Mesendoderm (in vitro differentiated cells): ENCODE data around the gene VTI1A.
A peak's percentile ranks its signal among the peaks of the same experiment; 100 is the strongest.
"Not testable (repeated sequence)": the region's sequence is repeated elsewhere in the genome, so short reads cannot be mapped to it uniquely, and the experiment has no call there.

Experiments used
- DNase-seq: peaks from one replicate; pipeline ENCODE4 v3.0.0; 2013
- H2AK5ac ChIP-seq: 2 replicates; pipeline ENCODE4 v1.6.1; 2013; ENCODE audit warnings: low read length, inconsistent platforms
- H2BK120ac ChIP-seq: 2 replicates; pipeline ENCODE4 v1.6.1; 2013; ENCODE audit warnings: low read depth, mild to moderate bottlenecking, low read length, moderate library complexity, mixed read lengths
- H2BK15ac ChIP-seq: replicated peaks from 2 replicates; pipeline ENCODE4 v1.6.1; 2013; ENCODE audit warnings: low read depth, mild to moderate bottlenecking, moderate library complexity
- H2BK5ac ChIP-seq: 2 replicates; pipeline ENCODE4 v1.6.1; 2013; ENCODE audit warnings: low read length, inconsistent platforms
- H3K18ac ChIP-seq: 2 replicates; pipeline ENCODE4 v1.6.1; 2013; ENCODE audit warnings: mild to moderate bottlenecking, low read length, mixed read lengths
- H3K23ac ChIP-seq: one replicate; pipeline ENCODE4 v1.6.1; 2013; ENCODE audit warnings: low read length
- H3K27ac ChIP-seq: 2 replicates; pipeline ENCODE4 v1.5.1; 2013; ENCODE audit warnings: low read depth, mild to moderate bottlenecking, inconsistent platforms, low read length, moderate library complexity
- H3K27me3 ChIP-seq: 2 replicates; pipeline ENCODE4 v1.6.1; 2013; ENCODE audit warnings: low read length, control low read depth, mild to moderate bottlenecking, inconsistent platforms; ENCODE audit not compliant: insufficient read depth, poor library complexity
- H3K36me3 ChIP-seq: 2 replicates; pipeline ENCODE4 v1.6.1; 2013; ENCODE audit warnings: low read length, inconsistent platforms; ENCODE audit not compliant: control insufficient read depth, insufficient read depth
- H3K4ac ChIP-seq: one replicate; pipeline ENCODE4 v1.6.1; 2013; ENCODE audit warnings: low read depth, mild to moderate bottlenecking, low read length, moderate library complexity
- H3K4me1 ChIP-seq: 2 replicates; pipeline ENCODE4 v1.6.1; 2013; ENCODE audit warnings: low read depth, low read length, inconsistent platforms; ENCODE audit not compliant: control insufficient read depth
- H3K4me2 ChIP-seq: 2 replicates; pipeline ENCODE4 v1.6.1; 2013; ENCODE audit warnings: low read length
- H3K4me3 ChIP-seq: 2 replicates; pipeline ENCODE4 v1.5.1; 2013; ENCODE audit warnings: mild to moderate bottlenecking, low read length
- H3K56ac ChIP-seq: one replicate; pipeline ENCODE4 v1.6.1; 2013; ENCODE audit warnings: low read length
- H3K79me1 ChIP-seq: 2 replicates; pipeline ENCODE4 v1.6.1; 2013; ENCODE audit warnings: low read length, inconsistent platforms
- H3K79me2 ChIP-seq: 2 replicates; pipeline ENCODE4 v1.6.1; 2013; ENCODE audit warnings: mild to moderate bottlenecking, low read length; ENCODE audit not compliant: control insufficient read depth, insufficient read depth
- H3K9ac ChIP-seq: 2 replicates; pipeline ENCODE4 v1.6.1; 2013; ENCODE audit warnings: low read length, inconsistent platforms
- H4K5ac ChIP-seq: one replicate; pipeline ENCODE4 v1.6.1; 2013; ENCODE audit warnings: low read length
- H4K8ac ChIP-seq: one replicate; pipeline ENCODE4 v1.6.1; 2013; ENCODE audit warnings: low read depth, mild to moderate bottlenecking, control low read depth, low read length, moderate library complexity
- WGBS: extraction: QIAGEN DNeasy Blood & Tissue Kit; methylation state at CpG from one replicate; pipeline ENCODE4 v1.1.7; 2013; ENCODE audit warnings: low lambda C conversion rate, missing lambda C conversion rate; ENCODE audit not compliant: insufficient coverage; ENCODE audit errors: extremely low coverage; 5-methylcytosine and 5-hydroxymethylcytosine counted together

VTI1A gene

GRCh38 chr10:112454910-112455779 is 8.1 kb downstream of the VTI1A start:
- peaks cover 2% of the 10 kb centered on the region for H3K79me2 ChIP-seq
- no peak overlapping the region for H2AK5ac ChIP-seq
- DNase-seq, result no peak
- peaks cover 7% of the 10 kb centered on the region for H3K79me1 ChIP-seq
- H3K27ac ChIP-seq, result no peak overlapping the region
- H3K18ac ChIP-seq, result no peak overlapping the region
- no peak overlapping the region for H3K9ac ChIP-seq
- H3K23ac ChIP-seq, result no peak overlapping the region
- no peak overlapping the region for H3K56ac ChIP-seq
- no peaks in the 10 kb centered on the region for H3K27me3 ChIP-seq
- H3K4me2 ChIP-seq, result no peak overlapping the region
- no CpG with 5 or more reads among the region's 3 CpGs for WGBS
- no peak overlapping the region for H4K8ac ChIP-seq
- no peaks in the 10 kb centered on the region for H3K4me1 ChIP-seq
- H2BK120ac ChIP-seq, result no peak overlapping the region
- no peaks in the 10 kb centered on the region for H3K36me3 ChIP-seq
- no peak overlapping the region for H2BK5ac ChIP-seq
- no peak overlapping the region for H3K4ac ChIP-seq
- H4K5ac ChIP-seq, result no peak overlapping the region
- no peak overlapping the region for H2BK15ac ChIP-seq
- no peak overlapping the region for H3K4me3 ChIP-seq

GRCh38 chr10:112456533-112456932 is 9.5 kb downstream of the VTI1A start:
- H3K27ac ChIP-seq, result no peak overlapping the region
- no peak overlapping the region for H3K56ac ChIP-seq
- peaks cover 3% of the 10 kb centered on the region for H3K79me1 ChIP-seq
- no peak overlapping the region for H4K8ac ChIP-seq
- H2AK5ac ChIP-seq, result no peak overlapping the region
- H2BK5ac ChIP-seq, result no peak overlapping the region
- WGBS, result no CpG with 5 or more reads among the region's 2 CpGs
- no peak overlapping the region for H3K4me3 ChIP-seq
- no peak overlapping the region for H2BK15ac ChIP-seq
- H3K79me2 ChIP-seq, result no peaks in the 10 kb centered on the region
- H3K9ac ChIP-seq, result no peak overlapping the region
- no peak overlapping the region for H3K18ac ChIP-seq
- no peak overlapping the region for H3K23ac ChIP-seq
- H2BK120ac ChIP-seq, result no peak overlapping the region
- H3K4me1 ChIP-seq, result no peaks in the 10 kb centered on the region
- DNase-seq, result peak; percentile 35
- H3K4ac ChIP-seq, result no peak overlapping the region
- no peak overlapping the region for H3K4me2 ChIP-seq
- no peaks in the 10 kb centered on the region for H3K27me3 ChIP-seq
- no peaks in the 10 kb centered on the region for H3K36me3 ChIP-seq
- H4K5ac ChIP-seq, result no peak overlapping the region

- H3K23ac ChIP-seq, result no peak overlapping the region
- H2BK15ac ChIP-seq, result no peak overlapping the region
- no peaks in the 10 kb centered on the region for H3K79me2 ChIP-seq
- H3K79me1 ChIP-seq, result no peaks in the 10 kb centered on the region
- no peak overlapping the region for H3K4ac ChIP-seq
- DNase-seq, result no peak
- WGBS, result no CpG with 5 or more reads among the region's 2 CpGs
- no peaks in the 10 kb centered on the region for H3K27me3 ChIP-seq
- H3K18ac ChIP-seq, result no peak overlapping the region
- H3K4me3 ChIP-seq, result no peak overlapping the region
- no peak overlapping the region for H2BK120ac ChIP-seq
- no peak overlapping the region for H3K56ac ChIP-seq
- H2BK5ac ChIP-seq, result no peak overlapping the region
- no peak overlapping the region for H2AK5ac ChIP-seq
- no peak overlapping the region for H4K8ac ChIP-seq
- H3K4me2 ChIP-seq, result no peak overlapping the region
- no peak overlapping the region for H3K9ac ChIP-seq
- no peak overlapping the region for H3K27ac ChIP-seq
- H3K4me1 ChIP-seq, result no peaks in the 10 kb centered on the region
- H4K5ac ChIP-seq, result no peak overlapping the region
- no peaks in the 10 kb centered on the region for H3K36me3 ChIP-seq
Observed at GRCh38 chr10:112460366-112460765, 13.4 kb downstream of the VTI1A start.

- Histone ChIP-seq H2BK5ac (no peak overlapping the region), H4K5ac (no peak overlapping the region), H3K23ac (no peak overlapping the region), H2AK5ac (no peak overlapping the region), H4K8ac (no peak overlapping the region), H3K4me1 (no peaks in the 10 kb centered on the region), H3K27me3 (no peaks in the 10 kb centered on the region), H3K56ac (no peak overlapping the region), H3K4me2 (no peak overlapping the region), H2BK120ac (no peak overlapping the region), H3K36me3 (no peaks in the 10 kb centered on the region), H3K4me3 (no peak overlapping the region), H3K79me2 (no peaks in the 10 kb centered on the region), H3K9ac (no peak overlapping the region), H3K79me1 (no peaks in the 10 kb centered on the region), H3K18ac (no peak overlapping the region), H2BK15ac (no peak overlapping the region), H3K4ac (no peak overlapping the region), H3K27ac (no peak overlapping the region)
- DNase-seq, result peak; percentile 83
- WGBS, result no CpG with 5 or more reads among the region's 4 CpGs
Observed at GRCh38 chr10:112461029-112461887, 14.2 kb downstream of the VTI1A start.

GRCh38 chr10:112464074-112464473 is 17.1 kb downstream of the VTI1A start:
- WGBS, result no CpG with 5 or more reads among the region's 5 CpGs
- not testable (repeated sequence) for H2BK15ac ChIP-seq

More at GRCh38 chr10:112464074-112464473, 17.1 kb downstream of the VTI1A start:
- H3K4ac ChIP-seq, H2AK5ac ChIP-seq, H4K5ac ChIP-seq, H3K79me1 ChIP-seq, H3K4me3 ChIP-seq, H3K18ac ChIP-seq, H3K27ac ChIP-seq, H3K56ac ChIP-seq, H3K4me2 ChIP-seq, H3K27me3 ChIP-seq, H3K36me3 ChIP-seq, H2BK5ac ChIP-seq, H3K9ac ChIP-seq, H3K79me2 ChIP-seq, DNase-seq, H2BK120ac ChIP-seq, H4K8ac ChIP-seq, H3K23ac ChIP-seq, H3K4me1 ChIP-seq: not testable (repeated sequence)
